Activated CD8-positive, alpha-beta memory T cell treated with anti-CD3 and anti-CD28 coated beads, Interleukin-2, amount 10 ng/mL, durations not matched to agents 7 days and 5 days (primary cell): Measurements from ENCODE around the gene NUDT6. TPM values are rescaled to one million over a fixed set of nuclear protein-coding genes. Genes with fewer than 3 reads are reported as not detected.
"Not testable (repeated sequence)": the region's sequence is repeated elsewhere in the genome, so short reads cannot be mapped to it uniquely, and the experiment has no call there.

Experiments used
- ATAC-seq: fragments of 150-1000 bp; cut with Tn5 transposase; one replicate; pipeline ENCODE4 v1.10.0; 2021; ENCODE audit warnings: moderate library complexity
- CTCF ChIA-PET: fragments of 350-600 bp; sonication (Branson Sonifier 250); formaldehyde crosslinking; loops from one replicate; lab custom pipeline; 2021; ENCODE audit warnings: antibody characterized with exemption; lab: Charles Lee
- DNase-seq: peaks from one replicate; pipeline ENCODE4 v3.0.0-alpha.2; 2020
- H3K27ac Mint-ChIP-seq: one replicate; pipeline ENCODE4 v1.8.0; 2021; ENCODE audit warnings: mild to moderate bottlenecking, mixed read lengths
- H3K27me3 Mint-ChIP-seq: one replicate; pipeline ENCODE4 v1.8.0; 2021; ENCODE audit warnings: mixed read lengths
- H3K36me3 Mint-ChIP-seq: one replicate; pipeline ENCODE4 v1.8.0; 2021; ENCODE audit warnings: mild to moderate bottlenecking, mixed read lengths
- H3K4me1 Mint-ChIP-seq: one replicate; pipeline ENCODE4 v1.8.0; 2021; ENCODE audit warnings: mixed read lengths
- H3K4me3 Mint-ChIP-seq: one replicate; pipeline ENCODE4 v1.8.0; 2021; ENCODE audit warnings: mild to moderate bottlenecking, moderate library complexity, mixed read lengths
- H3K9me3 Mint-ChIP-seq: one replicate; pipeline ENCODE4 v1.8.0; 2022; ENCODE audit warnings: low read depth, mixed read lengths
- total RNA-seq, 2 experiments: library from RNA; stranded (reverse); gene quantifications; one replicate each; pipeline ENCODE4 v1.2.3, GENCODE V29; 2021

The NUDT6 gene
- total RNA-seq, 2 experiments from 2014 or later: 14.7 to 15.6 TPM

GRCh38 chr4:122945136-122945535 is 22.7 kb upstream of the NUDT6 start:
- Mint-ChIP-seq H3K4me3 (peak overlapping the region; percentile 20), H3K27ac (peak overlapping the region; percentile 76)

GRCh38 chr4:122932763-122933162 is 10.4 kb upstream of the NUDT6 start:
- Mint-ChIP-seq H3K4me1 (peaks cover 21% of the 10 kb centered on the region), H3K4me3 (no peak overlapping the region), H3K27me3 (no peaks in the 10 kb centered on the region), H3K9me3 (no peaks in the 10 kb centered on the region), H3K36me3 (peaks cover 42% of the 10 kb centered on the region), H3K27ac (peak overlapping the region; percentile 38)
- DNase-seq (no peak), ATAC-seq (no peak)
- CTCF ChIA-PET: interaction anchor here (1.1 to 1.7 kb wide), 3 partner anchors 18 to 355 kb away, joined by 3 to 7 read pairs (median 5); no protein-coding TSS in a partner anchor

More at GRCh38 chr4:122945136-122945535, 22.7 kb upstream of the NUDT6 start:
- CTCF ChIA-PET: interaction anchor here (0.7 kb wide), 1 partner anchor 188 kb away, joined by 3 read pairs; no protein-coding TSS in a partner anchor
- DNase-seq: peak; percentile 82
- H3K4me1 Mint-ChIP-seq, H3K27me3 Mint-ChIP-seq, ATAC-seq, H3K9me3 Mint-ChIP-seq: not testable (repeated sequence)
- peaks cover 49% of the 10 kb centered on the region for H3K36me3 Mint-ChIP-seq

- H3K9me3 Mint-ChIP-seq: no peaks in the 10 kb centered on the region
- no peak for DNase-seq
- no peak overlapping the region for H3K27ac Mint-ChIP-seq
- H3K4me3 Mint-ChIP-seq: no peak overlapping the region
- no peaks in the 10 kb centered on the region for H3K27me3 Mint-ChIP-seq
- no peak for ATAC-seq
- CTCF ChIA-PET: interaction anchor here (0.7 to 2.6 kb wide), 10 partner anchors 8 to 352 kb away, joined by 3 to 20 read pairs (median 5); partner anchors contain the start of genes BBS12 and NUDT6
- H3K4me1 Mint-ChIP-seq: peaks cover 28% of the 10 kb centered on the region
- peaks cover 35% of the 10 kb centered on the region for H3K36me3 Mint-ChIP-seq
These were observed 8.5 kb upstream of the NUDT6 start for GRCh38 chr4:122930862-122931261.

GRCh38 chr4:122928930-122929329 is 6.5 kb upstream of the NUDT6 start:
- Mint-ChIP-seq H3K4me3 (no peak overlapping the region), H3K27me3 (no peaks in the 10 kb centered on the region), H3K36me3 (peaks cover 20% of the 10 kb centered on the region), H3K4me1 (peaks cover 12% of the 10 kb centered on the region), H3K9me3 (no peaks in the 10 kb centered on the region), H3K27ac (no peak overlapping the region)
- DNase-seq: no peak
- no peak for ATAC-seq
- CTCF ChIA-PET: interaction anchor here (0.9 to 2.6 kb wide), 5 partner anchors 8 to 350 kb away, joined by 3 to 20 read pairs (median 11); partner anchors contain the start of gene BBS12

- CTCF ChIA-PET: interaction anchor here (1.2 to 4.2 kb wide), 7 partner anchors 8 to 191 kb away, joined by 3 to 19 read pairs (median 4); partner anchors contain the start of gene BBS12
- peak; percentile 95 for DNase-seq
- no peaks in the 10 kb centered on the region for H3K9me3 Mint-ChIP-seq
- H3K27ac Mint-ChIP-seq: peak overlapping the region; percentile 99
- H3K4me1 Mint-ChIP-seq: peaks cover 19% of the 10 kb centered on the region
- peak; percentile 96 for ATAC-seq
- no peak overlapping the region for H3K4me3 Mint-ChIP-seq
- H3K36me3 Mint-ChIP-seq: peaks cover 2% of the 10 kb centered on the region
- H3K27me3 Mint-ChIP-seq: no peaks in the 10 kb centered on the region
These were observed 597 bp upstream of the NUDT6 start for GRCh38 chr4:122922877-122923511.

- no peak for DNase-seq
- H3K27ac Mint-ChIP-seq: no peak overlapping the region
- peaks cover 3% of the 10 kb centered on the region for H3K36me3 Mint-ChIP-seq
- no peaks in the 10 kb centered on the region for H3K27me3 Mint-ChIP-seq
- no peaks in the 10 kb centered on the region for H3K9me3 Mint-ChIP-seq
- H3K4me3 Mint-ChIP-seq: no peak overlapping the region
- peaks cover 12% of the 10 kb centered on the region for H3K4me1 Mint-ChIP-seq
- no peak for ATAC-seq
- CTCF ChIA-PET: interaction anchor here (1.1 to 4.2 kb wide), 6 partner anchors 9 to 189 kb away, joined by 3 to 19 read pairs (median 4); partner anchors contain the start of gene BBS12
These were observed 1.1 kb downstream of the NUDT6 start for GRCh38 chr4:122921300-122921699.

- no peak overlapping the region for H3K4me3 Mint-ChIP-seq
- ATAC-seq: no peak
- no peaks in the 10 kb centered on the region for H3K27me3 Mint-ChIP-seq
- peaks cover 5% of the 10 kb centered on the region for H3K36me3 Mint-ChIP-seq
- H3K27ac Mint-ChIP-seq: no peak overlapping the region
- peaks cover 12% of the 10 kb centered on the region for H3K4me1 Mint-ChIP-seq
- DNase-seq: no peak
- H3K9me3 Mint-ChIP-seq: no peaks in the 10 kb centered on the region
- CTCF ChIA-PET: interaction anchor here (0.6 to 4.2 kb wide), 5 partner anchors 9 to 188 kb away, joined by 3 to 19 read pairs (median 3); partner anchors contain the start of gene BBS12
These were observed 1.9 kb downstream of the NUDT6 start for GRCh38 chr4:122920473-122920872.

GRCh38 chr4:122917731-122918130 is 4.7 kb downstream of the NUDT6 start:
- H3K36me3 Mint-ChIP-seq: peaks cover 7% of the 10 kb centered on the region
- H3K9me3 Mint-ChIP-seq: no peaks in the 10 kb centered on the region
- H3K4me3 Mint-ChIP-seq: no peak overlapping the region
- H3K4me1 Mint-ChIP-seq: peaks cover 11% of the 10 kb centered on the region
- CTCF ChIA-PET: no interaction called here
- DNase-seq: no peak
- no peak for ATAC-seq
- no peaks in the 10 kb centered on the region for H3K27me3 Mint-ChIP-seq
- no peak overlapping the region for H3K27ac Mint-ChIP-seq

GRCh38 chr4:122914938-122915337 is 7.5 kb downstream of the NUDT6 start:
- no peak for ATAC-seq
- CTCF ChIA-PET: interaction anchor here (0.8 to 1.8 kb wide), 4 partner anchors 16 to 183 kb away, joined by 3 to 14 read pairs (median 3); partner anchors contain the start of gene BBS12
- H3K27ac Mint-ChIP-seq: no peak overlapping the region
- H3K4me1 Mint-ChIP-seq: peaks cover 5% of the 10 kb centered on the region
- H3K9me3 Mint-ChIP-seq: no peaks in the 10 kb centered on the region
- no peak overlapping the region for H3K4me3 Mint-ChIP-seq
- H3K36me3 Mint-ChIP-seq: peaks cover 20% of the 10 kb centered on the region
- no peaks in the 10 kb centered on the region for H3K27me3 Mint-ChIP-seq
- DNase-seq: no peak

GRCh38 chr4:122914292-122914904 is 8.0 kb downstream of the NUDT6 start:
- ATAC-seq (peak; percentile 23), DNase-seq (no peak)
- Mint-ChIP-seq H3K4me1 (peaks cover 5% of the 10 kb centered on the region), H3K9me3 (no peaks in the 10 kb centered on the region), H3K36me3 (peaks cover 20% of the 10 kb centered on the region), H3K27ac (no peak overlapping the region), H3K4me3 (no peak overlapping the region), H3K27me3 (no peaks in the 10 kb centered on the region)
- CTCF ChIA-PET: interaction anchor here (0.6 to 1.8 kb wide), 5 partner anchors 17 to 182 kb away, joined by 3 to 14 read pairs (median 3); partner anchors contain the start of gene BBS12

- CTCF ChIA-PET: interaction anchor here (1.4 kb wide), 1 partner anchor 9 kb away, joined by 4 read pairs; the partner anchor contains the start of gene NUDT6
- H3K9me3 Mint-ChIP-seq: no peaks in the 10 kb centered on the region
- no peak for DNase-seq
- no peak overlapping the region for H3K27ac Mint-ChIP-seq
- no peak for ATAC-seq
- no peaks in the 10 kb centered on the region for H3K27me3 Mint-ChIP-seq
- H3K4me3 Mint-ChIP-seq: no peak overlapping the region
- H3K4me1 Mint-ChIP-seq: peaks cover 2% of the 10 kb centered on the region
- peaks cover 23% of the 10 kb centered on the region for H3K36me3 Mint-ChIP-seq
These were observed 9.4 kb downstream of the NUDT6 start for GRCh38 chr4:122912810-122913575.

- Mint-ChIP-seq H3K9me3 (no peaks in the 10 kb centered on the region), H3K27ac (no peak overlapping the region), H3K36me3 (peaks cover 23% of the 10 kb centered on the region), H3K4me1 (peaks cover 2% of the 10 kb centered on the region), H3K27me3 (no peaks in the 10 kb centered on the region), H3K4me3 (no peak overlapping the region)
- CTCF ChIA-PET: interaction anchor here (1.4 to 1.6 kb wide), 3 partner anchors 9 to 180 kb away, joined by 4 to 9 read pairs (median 4); partner anchors contain the start of genes BBS12 and NUDT6
- DNase-seq: no peak
- ATAC-seq: no peak
These were observed 10.8 kb downstream of the NUDT6 start for GRCh38 chr4:122911588-122911987.

GRCh38 chr4:122909683-122910082 is 12.7 kb downstream of the NUDT6 start:
- Mint-ChIP-seq H3K4me3 (no peak overlapping the region), H3K27me3 (no peaks in the 10 kb centered on the region), H3K27ac (no peak overlapping the region), H3K9me3 (no peaks in the 10 kb centered on the region), H3K36me3 (peaks cover 29% of the 10 kb centered on the region), H3K4me1 (peaks cover 2% of the 10 kb centered on the region)
- ATAC-seq (no peak), DNase-seq (no peak)
- CTCF ChIA-PET: no interaction called here
